Heart left ventricle (tissue), 13 donors: ENCODE data around the gene GADD45GIP1.
A peak's percentile ranks its signal among the peaks of the same experiment; 100 is the strongest.

Source experiments
- POLR2A ChIP-seq, 2 donors: fragments of 450-650 bp; IDR thresholded peaks; one replicate each; pipeline ENCODE4 v1.6.1; 2017; ENCODE audit warnings: antibody characterized with exemption in 2 of 2, mild to moderate bottlenecking in 2 of 2, moderate library complexity in 2 of 2
- TF ChIP-seq, protein P1 (sequence below), 12 donors: fragments of 200-600 bp; sonication (generic) in 4 of 12; IDR thresholded peaks; one replicate each; pipeline versions ENCODE4 v1.5.0 to v1.8.0; 2018 to 2022; ENCODE audit warnings: antibody characterized with exemption in 12 of 12, mild to moderate bottlenecking in 5 of 12
- donor health status: ischemic (EF 13 %, LVEDD 7.1; RV severe dilation, severe dysfunction).
- donor health status: DM: no; HTN: yes; CAD: no.
- donor health status: DM: no; HTN: no; CAD: no.
- donor health status: ischemic (EF 25% LVEDD 6.9; RV normal size, moderate dysfunction).
- donor health status: ischemic (EF 25% LVEDD 5.7; RV mildly dilated, moderate dysfunction).
- donor health status: ischemic (EF 35%, LVEDD 5.7; RV mildly dilated, moderate dysfunction).
- donor health status: nonischemic (EF 11% LVEDD 7.7; RV severe dilation, severe dysfunction).
- donor health status: DM: yes; HTN: yes; CAD: no.
- donor health status: PGD.
- donor health status: ischemic (EF 29% LVEDD 5.4; RV normal size, mild dysfunction).
- donor health status: nonischemic (EF 23%, LVEDD 6.1; RV moderate dilation, normal function).

- TF ChIP-seq, protein P1, sequence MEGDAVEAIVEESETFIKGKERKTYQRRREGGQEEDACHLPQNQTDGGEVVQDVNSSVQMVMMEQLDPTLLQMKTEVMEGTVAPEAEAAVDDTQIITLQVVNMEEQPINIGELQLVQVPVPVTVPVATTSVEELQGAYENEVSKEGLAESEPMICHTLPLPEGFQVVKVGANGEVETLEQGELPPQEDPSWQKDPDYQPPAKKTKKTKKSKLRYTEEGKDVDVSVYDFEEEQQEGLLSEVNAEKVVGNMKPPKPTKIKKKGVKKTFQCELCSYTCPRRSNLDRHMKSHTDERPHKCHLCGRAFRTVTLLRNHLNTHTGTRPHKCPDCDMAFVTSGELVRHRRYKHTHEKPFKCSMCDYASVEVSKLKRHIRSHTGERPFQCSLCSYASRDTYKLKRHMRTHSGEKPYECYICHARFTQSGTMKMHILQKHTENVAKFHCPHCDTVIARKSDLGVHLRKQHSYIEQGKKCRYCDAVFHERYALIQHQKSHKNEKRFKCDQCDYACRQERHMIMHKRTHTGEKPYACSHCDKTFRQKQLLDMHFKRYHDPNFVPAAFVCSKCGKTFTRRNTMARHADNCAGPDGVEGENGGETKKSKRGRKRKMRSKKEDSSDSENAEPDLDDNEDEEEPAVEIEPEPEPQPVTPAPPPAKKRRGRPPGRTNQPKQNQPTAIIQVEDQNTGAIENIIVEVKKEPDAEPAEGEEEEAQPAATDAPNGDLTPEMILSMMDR (IDR thresholded peaks at IDR 0.05), result peak in 3 of 12 donors; percentile 24 to 31 (median 28)
- no peak for TF ChIP-seq POLR2A (IDR thresholded peaks at IDR 0.05)
Measured at GRCh38 chr19:12996406-12997094, 39.5 kb upstream of the GADD45GIP1 start.
